GM19324 (cell line): ENCODE data around the gene PAXX.
"Not testable (repeated sequence)": the region's sequence is repeated elsewhere in the genome, so short reads cannot be mapped to it uniquely, and the experiment has no call there.

Experiments used
- ATAC-seq: cut with Tn5 transposase; IDR thresholded peaks from one replicate; pipeline ENCODE4 v1.9.1; 2021; ENCODE audit warnings: mild to moderate bottlenecking, moderate library complexity; ENCODE audit not compliant: unreplicated experiment, low FRiP score

PAXX gene

DNA sequence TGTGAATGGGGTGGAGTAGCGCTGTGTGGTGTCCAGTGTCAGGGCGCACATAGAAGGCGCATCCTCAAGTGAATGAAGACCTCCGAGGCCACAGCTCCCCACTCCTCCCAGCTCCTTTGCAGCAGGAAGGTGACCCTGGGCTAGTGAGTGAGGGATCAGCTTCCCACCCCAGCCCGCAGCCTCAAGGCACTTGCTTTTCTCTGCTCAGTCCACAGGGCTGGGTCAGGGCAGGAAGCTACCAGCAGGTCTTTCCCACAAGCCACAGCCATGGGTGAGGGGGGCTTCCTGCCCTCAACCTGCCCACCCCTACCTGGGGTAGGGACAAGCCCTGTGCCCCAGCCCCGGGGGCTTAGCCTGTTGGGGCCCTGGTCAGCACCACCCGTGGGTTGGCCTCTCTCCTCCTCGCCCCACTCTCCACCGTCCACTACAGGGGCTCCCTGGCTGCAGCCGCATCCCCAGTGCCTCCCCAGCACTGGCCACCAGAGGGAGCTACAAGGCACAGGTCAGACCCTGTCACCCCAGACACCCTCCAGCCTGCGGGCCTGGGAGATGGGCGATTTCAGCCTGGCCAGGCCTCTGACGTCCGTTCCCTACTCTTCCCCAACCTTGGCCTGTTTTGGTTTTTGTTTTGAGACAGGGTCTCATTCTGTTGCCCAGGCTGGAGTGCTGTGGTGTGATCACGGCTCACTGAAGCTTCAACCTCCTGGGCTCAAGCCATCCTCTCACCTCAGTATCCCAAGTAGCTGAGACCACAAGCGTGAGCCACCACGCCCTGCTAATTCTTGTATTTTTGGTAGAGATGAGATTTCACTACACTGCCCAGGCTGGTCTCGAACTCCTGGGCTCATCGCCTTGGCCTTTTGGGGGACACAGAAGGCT lies 37.1 kb downstream of the PAXX start:
- no peak for ATAC-seq

DNA sequence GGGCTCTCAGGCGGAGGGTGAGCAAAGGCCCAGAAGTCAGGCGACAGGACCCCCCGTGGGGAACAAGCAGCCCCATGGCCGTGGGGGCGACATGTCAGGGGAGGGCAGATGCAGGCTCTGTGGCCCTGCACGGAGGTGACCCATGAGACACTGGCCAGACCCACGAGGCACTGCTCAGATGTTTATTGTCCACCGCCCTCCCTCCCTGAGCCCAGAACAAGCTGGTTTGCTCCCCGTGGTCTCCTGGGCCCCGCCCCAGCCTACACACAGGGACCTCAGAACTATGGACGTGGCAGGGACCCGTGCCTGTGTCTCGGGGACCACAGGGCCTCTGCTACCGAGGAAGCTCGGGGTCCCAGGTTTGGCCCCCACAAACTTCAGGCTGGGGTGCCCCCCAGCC lies 37.8 kb downstream of the PAXX start:
- ATAC-seq: no peak

DNA sequence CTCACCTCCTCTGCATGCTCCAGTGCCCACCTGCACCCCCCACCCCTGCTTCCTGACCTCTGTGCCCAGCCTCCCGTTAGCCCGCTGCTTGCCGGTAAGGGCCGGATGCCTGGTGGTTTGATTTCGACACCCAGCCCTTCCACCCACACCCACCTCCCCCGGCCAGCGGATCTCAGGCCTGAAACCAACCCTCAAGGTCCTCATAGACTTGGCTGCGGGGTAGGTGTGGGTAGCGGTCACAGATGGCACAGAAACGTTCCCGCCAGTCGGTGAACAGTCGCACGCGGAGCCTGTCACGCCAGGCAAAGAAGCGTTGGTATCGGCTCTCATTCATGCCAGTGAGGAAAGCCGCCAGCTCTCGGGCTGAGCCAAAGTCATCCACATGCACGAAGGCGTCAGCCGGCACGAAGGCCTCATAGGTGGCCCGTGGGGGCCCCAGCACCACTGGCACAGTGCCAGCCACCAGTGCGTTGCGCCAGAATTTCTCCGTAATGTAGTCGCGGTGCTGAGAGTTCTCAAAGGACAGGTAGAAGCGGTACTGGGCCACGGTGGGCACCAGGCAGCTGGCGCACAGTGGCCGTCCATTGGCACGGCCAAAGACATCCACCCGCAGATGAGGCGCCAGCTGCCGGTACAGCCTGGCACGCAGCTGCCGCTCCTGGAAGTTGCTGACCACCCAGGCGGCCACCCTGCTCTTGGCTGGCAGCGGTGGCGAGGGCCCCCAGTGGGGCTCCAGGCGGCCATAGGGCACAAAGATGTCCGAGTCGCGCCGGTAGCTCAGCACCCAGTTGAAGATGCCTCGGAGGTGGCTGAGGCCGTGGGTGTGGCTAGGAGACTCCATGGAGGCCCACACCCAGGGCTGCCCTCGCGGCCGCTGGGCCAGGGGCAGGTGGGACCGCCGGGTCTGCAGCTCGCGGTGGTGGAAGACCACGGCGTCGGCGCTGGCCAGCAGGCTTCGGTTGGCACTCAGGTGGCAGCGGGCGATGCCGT lies 38.6 kb downstream of the PAXX start:
- ATAC-seq: no peak

DNA sequence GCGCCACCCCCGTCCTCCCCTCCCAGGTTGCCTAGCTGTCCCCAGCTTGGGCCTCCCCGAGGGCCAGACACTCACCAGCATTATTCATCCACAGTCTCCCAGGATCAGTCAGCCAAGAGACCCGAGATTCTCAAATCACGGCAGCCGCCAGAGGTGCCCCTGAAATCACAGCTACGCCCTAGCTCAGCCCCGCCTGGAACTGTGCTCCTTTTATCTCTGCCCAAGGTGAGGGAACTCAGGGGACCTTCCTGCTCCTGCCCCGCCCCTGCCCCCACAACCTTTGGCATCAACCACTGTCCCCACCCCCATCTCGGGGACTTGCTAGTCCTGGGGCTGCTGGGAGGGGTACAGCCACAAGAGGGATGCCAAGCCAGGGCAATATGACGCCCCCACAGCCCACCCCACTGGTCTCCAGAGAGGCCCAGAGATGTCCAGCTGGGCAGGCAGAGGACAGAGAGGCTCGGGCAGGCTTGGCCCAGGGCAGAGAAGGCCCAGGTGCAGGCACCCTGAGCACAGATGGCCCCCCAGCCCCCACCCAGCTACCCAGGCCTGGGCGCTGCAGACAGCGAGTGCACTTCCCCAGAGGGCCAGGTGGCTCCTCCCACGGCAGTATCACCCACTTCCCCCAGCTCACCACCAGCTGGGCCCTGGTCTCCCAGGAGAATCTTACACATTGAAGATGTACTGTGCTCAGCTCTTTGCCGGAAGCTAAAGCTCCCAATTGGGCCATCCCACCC lies 39.9 kb downstream of the PAXX start, which contains the start of gene FUT7:
Gene FUT7, minus strand, starts transcription at position 185 of the 737 bp plus-strand sequence. Its CDS starts 97 bp downstream, at position 88.
- ATAC-seq: no peak

DNA sequence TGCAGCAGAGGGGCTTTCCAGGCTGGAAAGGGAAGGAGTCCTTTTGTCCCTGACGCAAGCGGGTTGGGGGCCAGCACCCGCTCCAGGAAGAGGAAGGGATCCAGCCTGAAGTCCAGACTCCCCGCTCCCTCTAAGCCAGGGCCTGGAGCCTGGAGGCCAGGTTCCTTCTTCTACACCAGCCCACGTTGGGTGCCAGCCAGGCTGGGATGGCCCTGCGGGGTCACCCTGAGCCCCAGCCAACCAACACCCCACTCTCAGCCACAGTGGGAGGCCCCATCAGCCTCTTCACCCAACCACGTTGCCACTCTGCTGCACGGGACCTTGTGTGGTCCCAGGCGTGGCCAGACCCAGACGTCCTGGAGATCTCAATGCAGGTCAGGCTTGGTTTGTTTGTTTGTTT lies 40.6 kb downstream of the PAXX start:
- ATAC-seq: no peak

DNA sequence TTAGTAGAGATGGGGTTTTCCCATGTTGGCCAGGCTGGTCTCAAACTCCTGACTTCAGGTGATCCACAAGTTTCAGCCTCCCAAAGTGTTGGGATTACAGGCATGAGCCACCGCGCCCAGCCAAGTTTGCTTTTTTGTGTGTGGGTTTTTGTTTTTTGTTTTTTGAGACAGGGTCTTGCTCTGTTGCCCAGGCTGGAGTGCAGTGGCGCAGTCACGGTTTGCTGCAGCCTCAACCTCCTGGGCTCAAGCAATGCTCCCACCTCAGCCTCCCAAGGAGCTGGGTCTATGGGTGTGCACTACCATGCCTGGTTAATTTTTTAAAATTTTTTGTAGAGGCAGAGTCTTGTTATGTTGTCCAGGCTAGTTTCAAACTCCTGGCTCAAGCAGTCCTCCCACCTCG lies 41.3 kb downstream of the PAXX start:
- ATAC-seq: not testable (repeated sequence)

DNA sequence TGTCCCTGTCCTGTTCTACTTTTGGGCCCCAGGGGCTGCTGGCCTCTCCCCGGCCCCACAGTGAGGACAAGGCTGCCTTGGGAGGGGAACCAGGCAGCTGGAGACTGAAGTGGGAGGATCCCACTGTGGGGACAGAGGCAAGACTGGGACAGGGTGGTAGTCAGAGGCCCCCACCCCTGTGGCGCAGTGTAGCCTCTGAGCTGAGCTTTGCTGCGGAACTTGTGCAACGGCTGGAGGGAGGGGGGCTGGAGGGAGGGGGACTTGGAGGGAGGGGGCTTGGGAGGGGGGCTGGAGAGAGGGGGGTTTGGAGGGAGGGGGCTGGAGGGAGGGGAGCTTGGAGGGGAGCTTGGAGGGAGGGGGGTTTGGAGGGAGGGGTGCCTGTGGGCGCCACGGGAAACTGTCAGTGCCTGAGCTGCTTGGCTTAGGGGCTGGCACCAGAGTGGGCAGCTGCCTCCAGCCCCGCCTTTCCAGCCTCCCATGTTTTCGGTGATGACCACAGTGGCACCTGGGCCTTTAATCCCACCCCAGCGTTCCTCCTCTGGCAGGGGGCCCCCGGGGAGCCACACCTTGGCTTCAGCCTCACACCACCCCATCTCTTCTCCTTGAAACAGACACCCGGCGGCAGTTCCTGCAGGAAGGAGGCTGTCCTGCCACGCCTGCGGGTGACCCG lies 42.0 kb downstream of the PAXX start:
- no peak for ATAC-seq

DNA sequence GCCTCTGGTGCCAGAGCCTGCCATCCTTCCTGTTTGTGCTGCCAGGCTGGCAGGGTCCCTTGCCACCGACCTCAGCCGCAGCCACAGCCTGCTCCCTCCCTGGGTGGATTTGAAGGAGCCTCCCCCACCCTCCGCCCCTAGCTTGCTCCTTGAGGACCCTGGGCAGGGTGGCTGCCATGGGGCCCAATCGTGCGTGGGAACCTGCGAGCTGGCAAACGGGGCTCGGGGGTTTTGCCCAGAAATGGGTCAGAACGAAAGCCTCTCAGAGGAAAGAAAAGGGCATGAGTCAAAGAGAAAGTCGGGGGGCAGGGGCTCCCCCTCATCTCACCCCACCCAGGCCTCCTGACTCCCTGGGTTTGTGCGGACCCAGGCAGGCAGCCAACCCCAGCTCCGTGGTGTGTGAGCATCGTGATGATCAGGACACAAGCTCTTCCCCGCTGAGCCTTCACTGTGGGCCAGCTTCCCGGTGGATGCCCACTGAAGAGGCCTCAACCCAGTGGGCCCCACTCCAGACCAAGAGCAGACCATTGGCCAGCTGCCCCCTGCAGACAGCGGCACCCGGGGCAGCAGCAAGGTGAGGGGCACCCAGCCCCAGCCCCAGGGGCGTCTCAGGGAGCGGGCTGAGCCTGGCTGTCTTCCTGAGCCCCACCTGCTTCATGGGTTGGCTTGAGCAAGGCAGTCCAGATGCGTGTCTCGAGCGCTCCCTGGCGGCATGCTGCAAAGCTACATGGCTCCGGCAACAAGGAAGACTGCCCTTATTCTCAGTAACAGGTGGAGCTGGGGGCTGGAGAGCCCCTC lies 42.7 kb downstream of the PAXX start:
- ATAC-seq: no peak

DNA sequence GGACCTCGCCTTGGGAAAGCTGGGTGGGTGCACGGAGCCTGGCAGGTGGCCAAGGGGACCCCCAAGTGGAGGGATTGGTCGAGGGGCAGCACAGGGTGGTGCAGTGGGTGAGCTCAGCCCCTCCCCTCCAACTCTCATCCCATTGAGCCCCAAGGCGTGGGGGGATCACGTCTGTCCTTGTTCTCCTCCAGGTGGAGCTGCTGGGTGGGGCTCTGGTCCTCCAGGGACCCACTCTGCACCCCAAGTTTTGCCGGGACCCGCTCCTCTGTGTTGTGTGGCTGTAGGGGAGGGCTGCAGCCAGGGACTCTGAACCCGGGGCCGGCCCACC lies 43.2 kb downstream of the PAXX start:
- ATAC-seq: no peak

DNA sequence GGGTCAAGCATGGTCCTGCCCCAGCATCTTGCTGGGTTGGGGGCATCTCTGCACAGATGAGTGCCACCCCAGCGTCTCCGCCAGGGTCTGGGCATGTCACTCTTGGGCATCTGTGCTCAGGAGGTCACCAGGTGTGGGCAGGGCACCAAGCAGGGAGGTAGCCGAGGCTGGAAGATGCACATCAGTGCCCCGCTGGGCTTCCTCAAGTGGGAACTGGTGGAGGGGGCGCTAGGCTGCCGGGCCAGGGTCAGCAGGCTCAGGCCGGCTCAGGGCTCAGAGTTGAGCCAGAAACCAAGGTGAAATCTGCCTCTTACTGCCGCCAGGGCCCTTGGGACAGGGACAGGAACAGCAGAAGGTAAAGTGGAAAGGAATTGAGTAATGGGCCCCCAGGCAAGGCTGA lies 43.7 kb downstream of the PAXX start:
- no peak for ATAC-seq

DNA sequence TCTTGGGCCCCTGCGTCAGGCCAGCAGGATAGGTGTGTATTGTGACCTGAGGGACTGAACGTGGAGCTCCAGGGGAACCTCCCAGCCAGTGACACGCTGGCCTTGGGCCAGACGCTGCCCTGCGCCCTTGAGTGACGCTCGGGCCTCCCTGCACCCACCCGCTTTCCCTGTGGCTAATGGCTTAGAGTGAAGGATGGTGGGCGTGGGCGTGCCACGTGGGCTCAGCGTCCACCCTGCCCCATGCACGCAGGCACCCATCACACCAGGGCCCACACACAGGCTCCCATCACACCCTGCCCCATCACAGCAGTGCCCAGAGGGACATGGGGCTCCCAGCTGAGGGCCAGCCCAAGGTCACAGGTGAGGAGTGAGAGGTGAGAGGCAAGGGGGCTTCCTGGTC lies 44.8 kb downstream of the PAXX start:
- no peak for ATAC-seq

DNA sequence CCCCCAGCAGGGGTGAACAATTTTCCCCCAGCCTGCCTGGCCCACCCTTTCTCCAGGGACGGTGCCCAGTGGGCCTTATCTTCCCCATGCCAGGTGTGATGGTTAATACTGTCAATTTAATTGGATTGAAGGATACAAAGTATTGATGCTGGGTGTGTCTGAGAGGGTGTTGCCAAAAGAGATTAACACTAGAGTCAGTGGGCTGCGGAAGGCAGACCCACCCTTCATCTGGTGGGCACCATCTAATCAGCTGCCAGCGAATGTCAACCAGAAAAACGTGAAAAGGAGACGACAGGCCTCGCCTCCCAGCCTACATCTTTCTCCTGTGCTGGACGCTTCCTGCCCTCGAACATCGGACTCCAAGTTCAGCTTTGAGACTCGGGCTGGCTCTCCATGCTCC lies 45.3 kb downstream of the PAXX start:
- ATAC-seq: no peak

DNA sequence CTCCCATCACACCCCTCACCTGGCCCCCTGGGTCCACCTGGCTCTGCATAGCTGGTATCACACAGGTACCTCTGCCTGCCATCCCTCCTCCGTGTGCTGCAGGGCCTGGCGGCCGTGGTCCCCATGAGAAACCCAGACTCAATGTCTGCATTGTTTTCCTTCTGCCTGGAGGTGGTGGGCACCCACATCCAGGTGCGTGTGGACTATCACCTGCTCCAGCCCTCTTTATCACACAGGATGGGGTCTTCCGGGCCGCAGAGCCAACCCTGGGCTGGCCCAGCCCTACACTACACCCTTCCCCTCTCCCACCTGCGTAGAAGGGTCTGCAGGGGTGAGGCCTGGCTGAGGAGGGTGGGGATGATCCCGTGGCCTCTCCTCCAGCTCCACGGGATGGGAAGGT lies 46.7 kb downstream of the PAXX start:
- no peak for ATAC-seq

DNA sequence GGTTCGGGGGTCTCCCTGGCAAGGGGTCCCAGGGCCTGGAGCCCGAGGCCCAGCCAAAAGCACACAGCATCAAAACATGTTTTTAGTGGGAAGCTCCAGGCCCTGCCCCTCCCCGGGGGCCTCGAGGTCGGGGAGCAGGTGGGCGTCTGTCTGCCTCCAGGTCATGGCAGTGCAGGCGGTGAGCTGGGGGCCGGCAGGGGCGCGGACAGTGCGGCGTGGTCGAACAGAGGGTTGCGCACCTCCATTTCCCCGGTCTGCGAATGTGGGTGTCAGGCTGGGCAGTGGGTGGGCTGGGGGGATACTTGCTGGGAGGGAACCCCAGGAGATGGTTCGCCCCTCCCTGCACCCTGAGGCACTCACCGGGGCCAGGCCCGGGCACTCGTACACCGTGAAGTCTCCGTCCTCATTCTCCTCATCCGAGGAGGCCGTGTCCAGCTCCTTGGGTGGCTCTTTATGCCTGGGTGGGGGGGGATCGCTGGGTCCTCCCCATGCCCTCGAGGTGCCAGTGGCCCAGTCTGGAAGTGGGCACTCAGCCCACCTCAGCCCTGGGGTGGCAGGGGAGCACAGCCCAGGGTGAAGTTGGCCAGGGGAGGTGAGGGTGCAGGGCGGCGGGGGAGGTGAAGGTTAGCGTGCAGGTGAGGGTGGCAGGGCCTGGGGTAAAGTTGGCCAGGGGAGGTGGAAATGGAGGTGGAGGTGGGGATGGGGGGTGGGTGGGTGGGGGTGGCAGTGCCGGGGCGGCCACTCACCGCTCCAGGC lies 47.6 kb downstream of the PAXX start:
- ATAC-seq: no peak

DNA sequence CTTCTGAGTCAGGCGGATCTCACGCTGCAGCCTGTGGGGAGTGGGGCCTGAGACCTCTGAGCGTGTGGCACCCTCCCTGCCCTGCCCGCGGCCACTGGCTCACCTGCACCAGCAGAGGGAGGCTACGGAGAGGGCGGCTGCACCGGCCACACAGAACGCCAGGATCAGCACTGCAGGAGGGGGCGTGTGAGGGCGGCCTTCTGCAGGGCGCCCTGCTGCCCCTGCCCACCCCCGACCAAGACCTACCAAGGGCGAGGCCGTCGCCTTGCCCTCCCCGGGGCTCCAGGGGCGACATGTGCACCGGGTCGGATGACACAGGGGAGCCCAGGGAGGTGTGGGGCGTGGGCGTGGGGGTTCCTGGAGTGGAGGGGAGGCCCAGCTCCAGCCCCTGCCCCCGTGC lies 48.3 kb downstream of the PAXX start:
- ATAC-seq: no peak

DNA sequence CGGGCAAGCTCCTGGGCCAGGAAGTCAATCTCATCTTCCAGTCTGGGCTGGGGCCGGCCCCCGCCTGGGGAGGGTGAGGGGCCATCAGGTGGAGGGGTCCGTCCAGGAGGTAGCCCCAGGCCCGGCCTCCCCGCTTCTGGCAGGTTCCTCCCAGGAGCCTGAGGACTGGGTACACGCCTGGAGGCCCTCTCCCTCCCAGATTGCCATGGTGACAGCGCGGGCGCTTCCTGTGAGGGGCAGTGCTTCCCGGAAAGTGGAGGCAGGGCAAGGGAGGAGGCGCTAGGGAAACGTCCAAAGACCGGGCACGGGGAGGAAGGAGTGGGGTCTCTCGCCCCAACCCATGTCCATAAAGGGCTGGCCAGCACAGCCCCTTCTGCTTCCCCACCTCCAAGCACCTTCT lies 48.9 kb downstream of the PAXX start:
- no peak for ATAC-seq

DNA sequence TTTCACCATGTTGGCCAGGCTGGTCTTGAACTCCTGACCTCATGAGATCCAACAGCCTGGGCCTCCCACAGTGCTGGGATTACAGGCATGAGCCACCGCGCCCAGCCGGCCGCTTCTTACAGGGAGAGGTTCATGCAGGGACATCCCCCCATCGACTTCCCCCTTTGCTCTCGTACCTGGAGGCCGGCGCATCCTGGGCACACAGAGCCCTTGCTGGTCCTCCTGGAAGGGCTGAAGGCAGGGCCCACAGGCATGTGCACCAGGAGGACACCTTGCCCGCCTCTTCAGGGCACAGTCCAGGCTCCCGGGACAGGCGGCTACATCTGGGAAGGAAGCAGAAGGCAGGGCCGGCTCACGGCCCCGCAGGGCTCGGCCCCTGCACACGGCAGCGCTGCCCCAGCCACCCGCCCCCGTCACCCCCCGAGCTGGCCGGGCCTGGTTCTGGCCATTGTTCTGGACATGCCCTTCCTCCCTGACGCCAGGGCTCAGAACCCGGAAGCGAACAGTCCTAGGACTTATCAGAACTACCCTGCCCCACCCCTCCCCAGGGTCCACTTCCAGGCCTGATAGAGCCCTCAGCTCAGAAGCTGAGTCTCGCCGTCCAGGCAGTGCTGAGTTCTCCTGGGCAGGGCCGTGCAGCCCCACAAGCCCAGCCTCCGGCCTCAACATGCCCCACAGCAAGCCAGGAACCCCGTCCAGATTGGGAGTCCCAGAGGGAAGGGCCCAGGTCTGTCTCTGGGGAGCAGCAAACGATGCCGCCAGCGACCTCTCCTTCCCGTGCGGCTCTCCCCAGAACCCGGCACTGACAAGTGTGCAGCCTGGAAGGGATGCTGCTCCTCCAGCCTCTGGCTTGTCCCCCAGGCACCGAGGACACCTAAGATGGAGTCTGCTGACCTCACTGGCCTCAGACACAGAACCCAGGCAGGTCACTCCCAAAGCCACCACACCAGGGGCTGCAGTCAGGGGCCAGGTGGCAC lies 50.8 kb downstream of the PAXX start:
- ATAC-seq: no peak
